ENCODE results near the gene DTHD1. TPM values are rescaled to one million over a fixed set of nuclear protein-coding genes. Genes with fewer than 3 reads are reported as not detected.

The DTHD1 gene
- total RNA-seq, 4 donors from 2014 or later = 0.20 to 0.60 (median 0.42) TPM; not detected in 1

GRCh38 chr4:36320117-36320896 lies 38.9 kb downstream of the DTHD1 start:
- no peak overlapping the region for H3K4me3 ChIP-seq
- no peak overlapping the region for H3K27ac ChIP-seq
- no peaks in the 10 kb centered on the region for H3K36me3 ChIP-seq
- H3K4me1 ChIP-seq = peaks cover 0 to 2% (median 0%) of the 10 kb centered on the region in 4 donors
- H3K9me3 ChIP-seq = no peaks in the 10 kb centered on the region
- TF ChIP-seq POLR2A (IDR thresholded peaks at IDR 0.05) = no peak
- no peak for TF ChIP-seq EP300 (IDR thresholded peaks at IDR 0.05)
- no peak for TF ChIP-seq CTCF (IDR thresholded peaks at IDR 0.05)
- no peaks in the 10 kb centered on the region for H3K27me3 ChIP-seq
- WGBS, 2 donors = 60 to 68% methylated on average over 6 of the region's 6 CpGs
- DNase-seq (ENCODE audit: low spot score in 2 of 2) = no peak

GRCh38 chr4:36321176-36321575 lies 39.8 kb downstream of the DTHD1 start:
- H3K36me3 ChIP-seq = no peaks in the 10 kb centered on the region
- H3K4me1 ChIP-seq = peaks cover 0 to 3% (median 0%) of the 10 kb centered on the region in 4 donors
- no peak for TF ChIP-seq POLR2A (IDR thresholded peaks at IDR 0.05)
- TF ChIP-seq CTCF (IDR thresholded peaks at IDR 0.05) = no peak
- TF ChIP-seq EP300 (IDR thresholded peaks at IDR 0.05) = no peak
- H3K27ac ChIP-seq = no peak overlapping the region
- no peaks in the 10 kb centered on the region for H3K9me3 ChIP-seq
- 83 to 86% methylated on average over 4 of the region's 4 CpGs for WGBS, 2 donors
- no peak for DNase-seq (ENCODE audit: low spot score in 2 of 2)
- no peak overlapping the region for H3K4me3 ChIP-seq
- no peaks in the 10 kb centered on the region for H3K27me3 ChIP-seq

- no peak overlapping the region for H3K4me3 ChIP-seq
- no peak overlapping the region for H3K27ac ChIP-seq
- no peaks in the 10 kb centered on the region for H3K9me3 ChIP-seq
- H3K27me3 ChIP-seq = no peaks in the 10 kb centered on the region
- TF ChIP-seq POLR2A (IDR thresholded peaks at IDR 0.05) (no peak), EP300 (IDR thresholded peaks at IDR 0.05) (peak in 1 of 2 donors; percentile 54), CTCF (IDR thresholded peaks at IDR 0.05) (no peak)
- no peaks in the 10 kb centered on the region for H3K36me3 ChIP-seq
- DNase-seq (ENCODE audit: low spot score in 2 of 2) = no peak
- 58 to 64% methylated on average over 7 of the region's 7 CpGs for WGBS, 2 donors
- peaks cover 0 to 3% (median 0%) of the 10 kb centered on the region in 4 donors for H3K4me1 ChIP-seq
Observed at GRCh38 chr4:36322921-36323354, 41.5 kb downstream of the DTHD1 start.

GRCh38 chr4:36323816-36324419 lies 42.5 kb downstream of the DTHD1 start:
- no peaks in the 10 kb centered on the region for H3K9me3 ChIP-seq
- TF ChIP-seq EP300 (IDR thresholded peaks at IDR 0.05) = no peak
- no peak for TF ChIP-seq CTCF (IDR thresholded peaks at IDR 0.05)
- TF ChIP-seq POLR2A (IDR thresholded peaks at IDR 0.05) = no peak
- no peak overlapping the region for H3K27ac ChIP-seq
- H3K27me3 ChIP-seq = no peaks in the 10 kb centered on the region
- WGBS, 2 donors = 40 to 44% methylated on average over 2 of the region's 2 CpGs
- H3K4me3 ChIP-seq = no peak overlapping the region
- no peaks in the 10 kb centered on the region for H3K36me3 ChIP-seq
- H3K4me1 ChIP-seq = peaks cover 0 to 3% (median 0%) of the 10 kb centered on the region in 4 donors
- no peak for DNase-seq (ENCODE audit: low spot score in 2 of 2)

GRCh38 chr4:36324808-36325207 lies 43.4 kb downstream of the DTHD1 start:
- Histone ChIP-seq H3K36me3 (no peaks in the 10 kb centered on the region), H3K4me3 (no peak overlapping the region), H3K4me1 (peaks cover 0 to 3% (median 0%) of the 10 kb centered on the region in 4 donors), H3K9me3 (no peaks in the 10 kb centered on the region), H3K27me3 (no peaks in the 10 kb centered on the region), H3K27ac (no peak overlapping the region)
- 94 to 97% methylated on average over 4 of the region's 4 CpGs for WGBS, 2 donors
- TF ChIP-seq POLR2A (IDR thresholded peaks at IDR 0.05) (no peak), EP300 (IDR thresholded peaks at IDR 0.05) (no peak), CTCF (IDR thresholded peaks at IDR 0.05) (no peak)
- DNase-seq (ENCODE audit: low spot score in 2 of 2) = no peak
